Vagina (tissue), 2 donors: Measurements from ENCODE around the gene MACF1. TPM values are rescaled to one million over a fixed set of nuclear protein-coding genes. Genes with fewer than 3 reads are reported as not detected.
"Not testable (repeated sequence)": the region's sequence is repeated elsewhere in the genome, so short reads cannot be mapped to it uniquely, and the experiment has no call there.

Experiments used
- DNase-seq, 2 donors: peaks; one replicate each; pipeline ENCODE4 v3.0.0-alpha.2; 2017; ENCODE audit errors: extremely low spot score in 2 of 2
- H3K27ac ChIP-seq: fragments of 200-600 bp; sonication (generic); one replicate; pipeline ENCODE4 v1.5.1; 2019
- H3K27me3 ChIP-seq: fragments of 200-600 bp; sonication (generic); one replicate; pipeline ENCODE4 v1.5.1; 2019
- H3K36me3 ChIP-seq, 2 donors: fragments of 200-600 bp; sonication (generic); one replicate each; pipeline ENCODE4 v1.5.1; 2017 to 2019
- H3K4me1 ChIP-seq: fragments of 200-600 bp; sonication (generic); one replicate; pipeline ENCODE4 v1.5.1; 2019
- H3K4me3 ChIP-seq, 2 donors: fragments of 200-600 bp; sonication (generic); 1 replicate in 1 of 2; 2 replicates in 1 of 2; pipeline ENCODE4 v1.5.1; 2016 to 2019
- H3K9me3 ChIP-seq: fragments of 200-600 bp; sonication (generic); one replicate; pipeline ENCODE4 v1.5.1; 2019
- POLR2A ChIP-seq, 2 donors: fragments of 450-650 bp; IDR thresholded peaks; one replicate each; pipeline ENCODE4 v1.6.1; 2017; ENCODE audit warnings: antibody characterized with exemption in 2 of 2, mild to moderate bottlenecking in 2 of 2, moderate library complexity in 2 of 2
- POLR2AphosphoS5 ChIP-seq, 2 donors: sonication (generic); formaldehyde crosslinking; IDR thresholded peaks; one replicate each; pipeline ENCODE4 v1.9.0; 2017; ENCODE audit warnings: antibody characterized with exemption in 2 of 2, mild to moderate bottlenecking in 2 of 2, low read depth in 1 of 2; ENCODE audit not compliant: insufficient read depth in 1 of 2
- intact Hi-C: fragments of 100-400 bp; cut with DNase I; formaldehyde crosslinking; loops from one replicate; pipeline ENCODE4 v1.15.1; 2023
- total RNA-seq: library from RNA; depleted of rRNA; stranded (reverse); fragments of >200 nt; gene quantifications from one replicate; pipeline ENCODE4 v1.2.3, GENCODE V29; 2016
- TF ChIP-seq, protein P1 (sequence below), 3 experiments: fragments of 450-650 bp in 2 of 3; fragments of 200-600 bp in 1 of 3; sonication (generic) in 1 of 3; IDR thresholded peaks; one replicate each; pipeline ENCODE4 v1.5.1; 2017 to 2019; ENCODE audit warnings: antibody characterized with exemption in 3 of 3, mild to moderate bottlenecking in 2 of 3, moderate library complexity in 2 of 3

MACF1 gene
- total RNA-seq, 1 donor from 2014 or later, result 291 TPM

GRCh38 chr1:39472826-39473225, 268.3 kb downstream of the MACF1 start:
- DNase-seq, result no peak
- Histone ChIP-seq H3K27me3 (no peaks in the 10 kb centered on the region), H3K4me1 (no peaks in the 10 kb centered on the region), H3K9me3 (no peaks in the 10 kb centered on the region), H3K4me3 (no peak overlapping the region), H3K27ac (no peak overlapping the region), H3K36me3 (peaks cover 0 to 75% of the 10 kb centered on the region in 2 donors)
- intact Hi-C loops, result no loop called here
- TF ChIP-seq POLR2A (IDR thresholded peaks at IDR 0.05) (no peak), POLR2AphosphoS5 (IDR thresholded peaks at IDR 0.05; ENCODE audit: insufficient read depth in 1 of 2, low read depth in 1 of 2) (no peak)
- TF ChIP-seq, protein P1, sequence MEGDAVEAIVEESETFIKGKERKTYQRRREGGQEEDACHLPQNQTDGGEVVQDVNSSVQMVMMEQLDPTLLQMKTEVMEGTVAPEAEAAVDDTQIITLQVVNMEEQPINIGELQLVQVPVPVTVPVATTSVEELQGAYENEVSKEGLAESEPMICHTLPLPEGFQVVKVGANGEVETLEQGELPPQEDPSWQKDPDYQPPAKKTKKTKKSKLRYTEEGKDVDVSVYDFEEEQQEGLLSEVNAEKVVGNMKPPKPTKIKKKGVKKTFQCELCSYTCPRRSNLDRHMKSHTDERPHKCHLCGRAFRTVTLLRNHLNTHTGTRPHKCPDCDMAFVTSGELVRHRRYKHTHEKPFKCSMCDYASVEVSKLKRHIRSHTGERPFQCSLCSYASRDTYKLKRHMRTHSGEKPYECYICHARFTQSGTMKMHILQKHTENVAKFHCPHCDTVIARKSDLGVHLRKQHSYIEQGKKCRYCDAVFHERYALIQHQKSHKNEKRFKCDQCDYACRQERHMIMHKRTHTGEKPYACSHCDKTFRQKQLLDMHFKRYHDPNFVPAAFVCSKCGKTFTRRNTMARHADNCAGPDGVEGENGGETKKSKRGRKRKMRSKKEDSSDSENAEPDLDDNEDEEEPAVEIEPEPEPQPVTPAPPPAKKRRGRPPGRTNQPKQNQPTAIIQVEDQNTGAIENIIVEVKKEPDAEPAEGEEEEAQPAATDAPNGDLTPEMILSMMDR (IDR thresholded peaks at IDR 0.05), result no peak

DNA sequence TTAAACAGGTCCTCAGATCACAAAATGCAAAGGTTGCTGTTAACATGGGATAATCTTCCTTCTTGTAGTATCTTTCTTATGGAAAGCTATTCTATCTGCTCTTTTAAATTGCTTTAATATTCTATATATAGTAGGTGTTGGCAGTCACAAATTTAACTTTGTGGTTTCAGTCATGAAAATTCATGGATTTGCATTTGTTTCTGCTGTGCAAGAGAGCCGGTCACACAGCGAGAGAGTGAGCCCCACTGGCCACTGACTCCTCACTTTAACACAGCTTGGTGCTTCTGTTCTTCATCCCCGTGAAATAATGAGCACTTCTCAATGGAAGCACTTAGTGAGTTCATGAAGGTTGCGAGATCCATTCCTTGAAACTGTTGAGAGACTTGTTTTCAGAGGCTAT, 268.8 kb downstream of the MACF1 start:
- Histone ChIP-seq H3K27ac (no peak overlapping the region), H3K27me3 (no peaks in the 10 kb centered on the region), H3K4me1 (no peaks in the 10 kb centered on the region), H3K4me3 (no peak overlapping the region), H3K36me3 (peaks cover 0 to 75% of the 10 kb centered on the region in 2 donors), H3K9me3 (no peaks in the 10 kb centered on the region)
- intact Hi-C loops, result no loop called here
- TF ChIP-seq POLR2A (IDR thresholded peaks at IDR 0.05) (no peak), POLR2AphosphoS5 (IDR thresholded peaks at IDR 0.05; ENCODE audit: insufficient read depth in 1 of 2, low read depth in 1 of 2) (no peak)
- TF ChIP-seq, protein P1 (IDR thresholded peaks at IDR 0.05), result no peak
- no peak for DNase-seq

- DNase-seq, result no peak
- Histone ChIP-seq H3K4me1 (no peaks in the 10 kb centered on the region), H3K36me3 (peaks cover 3 to 70% of the 10 kb centered on the region in 2 donors), H3K4me3 (no peak overlapping the region), H3K9me3 (no peaks in the 10 kb centered on the region), H3K27ac (no peak overlapping the region), H3K27me3 (no peaks in the 10 kb centered on the region)
- TF ChIP-seq POLR2A (IDR thresholded peaks at IDR 0.05) (no peak), POLR2AphosphoS5 (IDR thresholded peaks at IDR 0.05; ENCODE audit: insufficient read depth in 1 of 2, low read depth in 1 of 2) (no peak)
- TF ChIP-seq, protein P1 (IDR thresholded peaks at IDR 0.05), result no peak
- intact Hi-C loops, result no loop called here
These were observed 270.3 kb downstream of the MACF1 start for GRCh38 chr1:39474810-39475209.

DNA sequence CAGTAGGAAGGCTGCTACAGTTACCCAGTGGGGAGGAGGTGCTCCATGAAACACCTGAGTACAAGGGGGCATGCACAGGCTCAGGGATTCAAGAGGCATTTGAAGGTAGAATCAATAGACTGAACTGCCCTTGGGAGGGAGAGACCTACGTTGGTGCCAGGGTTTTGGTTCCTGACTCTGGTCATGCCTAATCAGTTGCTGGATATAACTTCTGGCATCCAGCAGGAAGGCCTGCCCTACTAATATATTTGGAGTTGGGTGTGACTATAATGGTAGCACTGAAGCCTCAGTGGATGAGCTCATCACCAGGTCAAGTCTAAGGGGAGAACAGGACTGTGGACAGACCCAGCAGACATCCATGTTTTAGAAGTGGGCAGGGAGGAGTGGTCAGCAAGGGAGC, 271.1 kb downstream of the MACF1 start:
- intact Hi-C loops, H3K27ac ChIP-seq, DNase-seq, H3K27me3 ChIP-seq, H3K4me1 ChIP-seq, H3K9me3 ChIP-seq, H3K4me3 ChIP-seq: not testable (repeated sequence)
- peaks cover 3 to 70% of the 10 kb centered on the region in 2 donors for H3K36me3 ChIP-seq

GRCh38 chr1:39478126-39478915, 273.8 kb downstream of the MACF1 start:
- Histone ChIP-seq H3K4me1 (no peaks in the 10 kb centered on the region), H3K4me3 (no peak overlapping the region), H3K9me3 (no peaks in the 10 kb centered on the region), H3K27ac (no peak overlapping the region), H3K36me3 (peaks cover 3 to 71% of the 10 kb centered on the region in 2 donors), H3K27me3 (no peaks in the 10 kb centered on the region)
- no peak for DNase-seq
- TF ChIP-seq, protein P1 (IDR thresholded peaks at IDR 0.05), result no peak
- no peak for TF ChIP-seq POLR2A (IDR thresholded peaks at IDR 0.05)
- no peak for TF ChIP-seq POLR2AphosphoS5 (IDR thresholded peaks at IDR 0.05; ENCODE audit: insufficient read depth in 1 of 2, low read depth in 1 of 2)
- intact Hi-C loops, result no loop called here
